Panc1 (cell line): Measurements from ENCODE around the gene ATP2A2. TPM values are rescaled to one million over a fixed set of nuclear protein-coding genes. Genes with fewer than 3 reads are reported as not detected.
"Not testable (repeated sequence)": the region's sequence is repeated elsewhere in the genome, so short reads cannot be mapped to it uniquely, and the experiment has no call there.

Source experiments
- ATAC-seq: fragments of 200-7000 bp; cut with Tn5 transposase; 2 replicates; pipeline ENCODE4 v1.9.1; 2020; ENCODE audit warnings: mild to moderate bottlenecking, moderate library complexity
- BruUV-seq: library from RNA; stranded (reverse); fragments of 400-500 nt; replicated peaks from 2 replicates; lab custom pipeline; 2021; lab: Mats Ljungman, UMichigan
- CTCF ChIA-PET: fragments of 300-600 bp; sonication (Branson Sonifier 250); formaldehyde crosslinking; loops from one replicate; lab custom pipeline; 2022; ENCODE audit warnings: antibody characterized with exemption; lab: Charles Lee
- POLR2A ChIA-PET: fragments of 300-600 bp; sonication (Branson Sonifier 250); formaldehyde crosslinking; loops from one replicate; lab custom pipeline; 2022; ENCODE audit warnings: antibody characterized with exemption; lab: Charles Lee
- DNase-seq: peaks from one replicate; pipeline ENCODE4 v3.0.0-alpha.2; 2010; ENCODE audit warnings: low read depth, low spot score
- H3K27ac ChIP-seq: 2 replicates; pipeline ENCODE4 v1.5.1; 2011; ENCODE audit warnings: mild to moderate bottlenecking, low read length, inconsistent platforms
- H3K27me3 ChIP-seq: fragments of 200-500 bp; sonication (Bioruptor generic); 2 replicates; pipeline ENCODE4 v1.6.0; 2014; ENCODE audit warnings: low read length, inconsistent platforms; ENCODE audit not compliant: control insufficient read depth, insufficient read depth
- H3K36me3 ChIP-seq: fragments of 200-500 bp; sonication (Bioruptor generic); 2 replicates; pipeline ENCODE4 v1.5.1; 2014; ENCODE audit warnings: inconsistent platforms, mild to moderate bottlenecking, low read length, moderate library complexity; ENCODE audit not compliant: control insufficient read depth, insufficient read depth
- H3K4me1 ChIP-seq: 2 replicates; pipeline ENCODE4 v1.5.1; 2011; ENCODE audit warnings: inconsistent platforms, mild to moderate bottlenecking, low read length, moderate library complexity; ENCODE audit not compliant: control insufficient read depth, insufficient read depth
- H3K4me3 ChIP-seq, 2 experiments: 2 replicates each; pipeline ENCODE4 v1.5.1; 2011 to 2012; ENCODE audit warnings: low read depth in 2 of 2, low read length in 2 of 2, mild to moderate bottlenecking in 2 of 2, inconsistent platforms in 1 of 2, moderate library complexity in 1 of 2
- H3K9me3 ChIP-seq: fragments of 200-500 bp; sonication (Bioruptor generic); 2 replicates; pipeline ENCODE4 v1.5.1; 2014; ENCODE audit warnings: low read depth, mild to moderate bottlenecking, inconsistent platforms, low read length, moderate library complexity; ENCODE audit not compliant: control insufficient read depth, insufficient read depth
- POLR2AphosphoS5 ChIP-seq: IDR thresholded peaks from 2 replicates; pipeline ENCODE4 v1.6.1; 2012; ENCODE audit warnings: mild to moderate bottlenecking, low read depth, low read length, moderate library complexity
- SIN3A ChIP-seq: IDR thresholded peaks from 2 replicates; pipeline ENCODE4 v1.6.1; 2012; ENCODE audit warnings: low read depth, mild to moderate bottlenecking, low read length, moderate library complexity, borderline replicate concordance; ENCODE audit not compliant: insufficient read depth
- TCF7L2 ChIP-seq: IDR thresholded peaks from 2 replicates; pipeline ENCODE4 v1.6.1; 2011; ENCODE audit warnings: mild to moderate bottlenecking, low read depth, low read length, inconsistent platforms
- in situ Hi-C: cut with HindIII; loops from 2 replicates; pipeline ENCODE4 v1.10.0; 2016; ENCODE audit warnings: low sequenced_read_pairs, low pct_unique_long_range_greater_than_20kb
- intact Hi-C: fragments of 100-400 bp; cut with micrococcal nuclease; formaldehyde crosslinking; loops from one replicate; pipeline ENCODE4 v1.10.0; 2022; ENCODE audit not compliant: unreplicated experiment
- total RNA-seq: library from RNA; stranded (reverse); gene quantifications from one replicate; pipeline ENCODE4 v1.2.1, GENCODE V29; 2021; ENCODE audit not compliant: unreplicated experiment
- TF ChIP-seq, protein P1 (sequence below), 2 experiments: IDR thresholded peaks; 2 replicates each; pipeline ENCODE4 v1.6.1; 2011 to 2012; ENCODE audit warnings: low read depth in 2 of 2, control low read depth in 1 of 2, low read length in 1 of 2, mild to moderate bottlenecking in 1 of 2, moderate library complexity in 1 of 2; ENCODE audit not compliant: insufficient read depth in 1 of 2
- TF ChIP-seq, protein P2 (sequence below): fragments of 450-650 bp; IDR thresholded peaks from 2 replicates; pipeline ENCODE4 v1.5.1; 2017; ENCODE audit warnings: mild to moderate bottlenecking

Gene ATP2A2
- total RNA-seq, 1 experiment from 2014 or later = 286 TPM

DNA sequence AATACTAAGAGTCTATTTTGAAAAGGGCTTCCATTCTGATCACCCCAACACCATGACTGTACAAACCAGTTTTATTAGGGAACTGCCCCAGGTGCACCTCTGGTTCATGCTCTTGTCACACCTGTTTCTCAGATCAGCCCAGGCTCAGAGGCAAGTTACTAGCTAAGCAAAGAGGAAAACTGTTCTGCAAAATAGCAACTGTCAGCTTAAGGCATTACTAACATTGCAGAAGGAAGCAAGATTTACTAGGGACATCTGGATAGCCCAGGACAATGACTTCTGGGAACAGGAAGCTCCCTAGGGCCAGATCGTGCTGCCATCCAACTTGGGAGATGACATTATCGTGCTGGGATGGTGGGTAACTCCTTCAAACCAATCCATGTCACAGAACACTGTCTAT, 92.4 kb downstream of the ATP2A2 start:
- Histone ChIP-seq H3K4me1 (no peaks in the 10 kb centered on the region), H3K36me3 (peaks cover 20% of the 10 kb centered on the region), H3K4me3 (no peak overlapping the region), H3K27me3 (no peaks in the 10 kb centered on the region), H3K27ac (no peak overlapping the region), H3K9me3 (no peaks in the 10 kb centered on the region)
- ATAC-seq = no peak
- BruUV-seq = TSS peak; percentile 43
- POLR2A ChIA-PET = no interaction called here
- CTCF ChIA-PET = no interaction called here
- intact Hi-C loops = no loop called here
- DNase-seq = no peak
- no peak for TF ChIP-seq TCF7L2
- no peak for TF ChIP-seq SIN3A
- TF ChIP-seq, protein P1, sequence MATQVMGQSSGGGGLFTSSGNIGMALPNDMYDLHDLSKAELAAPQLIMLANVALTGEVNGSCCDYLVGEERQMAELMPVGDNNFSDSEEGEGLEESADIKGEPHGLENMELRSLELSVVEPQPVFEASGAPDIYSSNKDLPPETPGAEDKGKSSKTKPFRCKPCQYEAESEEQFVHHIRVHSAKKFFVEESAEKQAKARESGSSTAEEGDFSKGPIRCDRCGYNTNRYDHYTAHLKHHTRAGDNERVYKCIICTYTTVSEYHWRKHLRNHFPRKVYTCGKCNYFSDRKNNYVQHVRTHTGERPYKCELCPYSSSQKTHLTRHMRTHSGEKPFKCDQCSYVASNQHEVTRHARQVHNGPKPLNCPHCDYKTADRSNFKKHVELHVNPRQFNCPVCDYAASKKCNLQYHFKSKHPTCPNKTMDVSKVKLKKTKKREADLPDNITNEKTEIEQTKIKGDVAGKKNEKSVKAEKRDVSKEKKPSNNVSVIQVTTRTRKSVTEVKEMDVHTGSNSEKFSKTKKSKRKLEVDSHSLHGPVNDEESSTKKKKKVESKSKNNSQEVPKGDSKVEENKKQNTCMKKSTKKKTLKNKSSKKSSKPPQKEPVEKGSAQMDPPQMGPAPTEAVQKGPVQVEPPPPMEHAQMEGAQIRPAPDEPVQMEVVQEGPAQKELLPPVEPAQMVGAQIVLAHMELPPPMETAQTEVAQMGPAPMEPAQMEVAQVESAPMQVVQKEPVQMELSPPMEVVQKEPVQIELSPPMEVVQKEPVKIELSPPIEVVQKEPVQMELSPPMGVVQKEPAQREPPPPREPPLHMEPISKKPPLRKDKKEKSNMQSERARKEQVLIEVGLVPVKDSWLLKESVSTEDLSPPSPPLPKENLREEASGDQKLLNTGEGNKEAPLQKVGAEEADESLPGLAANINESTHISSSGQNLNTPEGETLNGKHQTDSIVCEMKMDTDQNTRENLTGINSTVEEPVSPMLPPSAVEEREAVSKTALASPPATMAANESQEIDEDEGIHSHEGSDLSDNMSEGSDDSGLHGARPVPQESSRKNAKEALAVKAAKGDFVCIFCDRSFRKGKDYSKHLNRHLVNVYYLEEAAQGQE (IDR thresholded peaks at IDR 0.05; ENCODE audit: insufficient read depth in 1 of 2, low read depth in 2 of 2, low read length in 1 of 2) = no peak
- in situ Hi-C loops = no loop called here

DNA sequence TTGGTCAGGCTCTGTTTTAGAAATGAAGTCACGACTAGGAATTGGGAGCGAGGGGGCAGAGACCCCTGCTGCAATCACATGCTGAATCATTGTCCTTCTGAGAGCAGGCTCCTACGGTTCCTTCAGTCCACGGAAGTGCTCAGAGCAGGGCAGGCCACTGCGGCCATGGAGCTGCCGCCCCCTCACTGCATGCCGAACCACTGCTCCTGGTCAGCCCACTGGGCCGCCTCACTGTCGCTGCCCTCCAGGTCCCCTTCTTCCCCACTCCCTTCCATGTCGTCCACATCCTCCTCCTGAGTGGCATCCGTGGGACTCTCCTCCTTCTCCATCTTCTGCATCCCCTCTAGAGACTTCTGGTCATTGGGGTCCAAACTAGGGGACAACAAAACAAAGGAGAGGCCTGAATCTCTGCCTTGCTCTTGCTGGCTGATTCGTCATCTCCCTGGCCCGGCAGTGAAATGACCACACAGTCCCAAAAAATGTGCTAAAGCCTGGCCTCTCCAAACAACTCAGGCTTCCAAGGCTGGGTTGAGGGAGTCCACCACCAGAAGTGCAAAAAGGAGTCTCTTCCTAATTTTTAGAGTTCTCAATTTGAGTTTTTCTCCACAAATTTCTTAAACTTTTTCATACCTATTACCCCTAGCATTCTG, 93.0 kb downstream of the ATP2A2 start:
- no peak for DNase-seq
- in situ Hi-C loops = no loop called here
- TF ChIP-seq POLR2AphosphoS5 = no peak
- TF ChIP-seq, protein P1 (IDR thresholded peaks at IDR 0.05; ENCODE audit: insufficient read depth in 1 of 2, low read depth in 2 of 2, low read length in 1 of 2) = no peak
- TF ChIP-seq SIN3A = no peak
- TF ChIP-seq, protein P2, sequence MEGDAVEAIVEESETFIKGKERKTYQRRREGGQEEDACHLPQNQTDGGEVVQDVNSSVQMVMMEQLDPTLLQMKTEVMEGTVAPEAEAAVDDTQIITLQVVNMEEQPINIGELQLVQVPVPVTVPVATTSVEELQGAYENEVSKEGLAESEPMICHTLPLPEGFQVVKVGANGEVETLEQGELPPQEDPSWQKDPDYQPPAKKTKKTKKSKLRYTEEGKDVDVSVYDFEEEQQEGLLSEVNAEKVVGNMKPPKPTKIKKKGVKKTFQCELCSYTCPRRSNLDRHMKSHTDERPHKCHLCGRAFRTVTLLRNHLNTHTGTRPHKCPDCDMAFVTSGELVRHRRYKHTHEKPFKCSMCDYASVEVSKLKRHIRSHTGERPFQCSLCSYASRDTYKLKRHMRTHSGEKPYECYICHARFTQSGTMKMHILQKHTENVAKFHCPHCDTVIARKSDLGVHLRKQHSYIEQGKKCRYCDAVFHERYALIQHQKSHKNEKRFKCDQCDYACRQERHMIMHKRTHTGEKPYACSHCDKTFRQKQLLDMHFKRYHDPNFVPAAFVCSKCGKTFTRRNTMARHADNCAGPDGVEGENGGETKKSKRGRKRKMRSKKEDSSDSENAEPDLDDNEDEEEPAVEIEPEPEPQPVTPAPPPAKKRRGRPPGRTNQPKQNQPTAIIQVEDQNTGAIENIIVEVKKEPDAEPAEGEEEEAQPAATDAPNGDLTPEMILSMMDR = no peak
- Histone ChIP-seq H3K27me3 (no peaks in the 10 kb centered on the region), H3K36me3 (peaks cover 20% of the 10 kb centered on the region), H3K27ac (no peak overlapping the region), H3K9me3 (no peaks in the 10 kb centered on the region), H3K4me1 (no peaks in the 10 kb centered on the region), H3K4me3 (no peak overlapping the region)
- intact Hi-C loops = no loop called here
- ChIA-PET CTCF (no interaction called here), POLR2A (no interaction called here)
- ATAC-seq = no peak
- BruUV-seq = no TSS peak

DNA sequence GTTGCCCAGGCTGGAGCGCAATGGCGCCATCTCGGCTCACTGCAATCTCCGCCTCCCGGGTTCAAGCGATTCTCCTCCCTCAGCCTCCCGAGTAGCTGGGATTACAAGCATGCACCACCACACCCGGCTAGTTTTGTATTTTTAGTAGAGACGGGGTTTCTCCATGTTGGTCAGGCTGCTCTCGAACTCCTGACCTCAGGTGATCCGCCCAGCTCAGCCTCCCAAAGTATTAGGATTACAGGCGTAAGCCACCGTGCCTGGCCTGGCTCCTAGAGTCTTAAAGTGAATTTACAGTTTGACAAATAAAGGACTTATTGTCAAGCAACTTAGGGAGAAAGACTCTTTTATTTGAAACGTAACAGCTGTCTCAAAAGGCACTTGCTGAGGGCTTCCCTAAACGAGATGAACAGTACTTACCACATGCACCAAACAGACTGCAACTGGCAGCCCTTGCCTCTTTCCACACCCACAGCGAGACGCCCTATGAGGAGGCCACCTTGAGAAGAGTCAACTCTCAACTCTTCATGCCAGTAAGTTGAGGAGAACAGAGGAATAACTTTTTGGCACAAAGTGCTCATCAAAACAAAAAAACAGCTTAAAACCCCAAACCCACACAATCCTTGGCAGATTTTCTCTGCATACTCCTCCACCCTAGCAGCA, 97.2 kb downstream of the ATP2A2 start:
- H3K27me3 ChIP-seq, BruUV-seq, ATAC-seq, DNase-seq, H3K27ac ChIP-seq, H3K4me3 ChIP-seq, intact Hi-C loops, H3K9me3 ChIP-seq, in situ Hi-C loops, H3K4me1 ChIP-seq: not testable (repeated sequence)
- peaks cover 38% of the 10 kb centered on the region for H3K36me3 ChIP-seq
- ChIA-PET CTCF (interaction anchor here (0.6 kb wide), 1 partner anchor 104 kb away, joined by 5 read pairs; no protein-coding TSS in a partner anchor), POLR2A (interaction anchor here (0.6 kb wide), 1 partner anchor 11 kb away, joined by 5 read pairs; no protein-coding TSS in a partner anchor)
